Peyer's patch (tissue), 4 donors: ENCODE results near the gene PPARA.

Experiments used
- POLR2A ChIP-seq, 2 donors: fragments of 450-650 bp; IDR thresholded peaks; one replicate each; pipeline ENCODE4 v1.5.1; 2017; ENCODE audit warnings: antibody characterized with exemption in 2 of 2, mild to moderate bottlenecking in 2 of 2, moderate library complexity in 2 of 2
- TF ChIP-seq, protein P1 (sequence below), 6 experiments: fragments of 450-650 bp in 4 of 6; fragments of 200-600 bp in 2 of 6; sonication (generic) in 1 of 6; IDR thresholded peaks; one replicate each; pipeline ENCODE4 v1.5.1; 2017 to 2019; ENCODE audit warnings: antibody characterized with exemption in 6 of 6, mild to moderate bottlenecking in 3 of 6, moderate library complexity in 1 of 6

DNA sequence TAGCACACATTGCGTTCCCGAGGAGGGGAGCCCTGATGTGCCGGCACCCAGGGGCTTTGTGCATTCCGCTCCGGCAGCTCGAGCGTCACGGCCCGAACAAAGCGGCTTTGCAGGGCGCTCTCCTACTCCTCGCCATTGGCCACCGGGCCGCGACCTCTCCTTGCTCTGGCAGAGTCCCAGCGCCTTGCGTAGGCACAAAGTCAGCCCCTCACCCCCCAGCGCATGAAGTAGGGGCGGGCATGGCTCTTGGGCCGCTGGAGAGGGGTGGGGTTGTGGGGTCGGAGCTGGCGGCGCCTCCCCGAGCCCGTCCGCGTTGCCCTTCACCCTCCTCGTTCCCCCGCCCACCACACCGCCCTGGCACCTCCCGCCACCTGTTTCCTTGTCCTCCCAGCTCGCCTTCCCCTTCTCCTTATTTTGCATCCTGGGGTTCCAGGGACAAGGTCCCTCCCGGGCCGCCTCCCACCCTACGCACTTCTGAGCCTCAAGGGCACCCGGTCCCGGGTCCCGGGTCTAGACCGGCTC is 753 bp upstream of the PPARA start:
- TF ChIP-seq, protein P1, sequence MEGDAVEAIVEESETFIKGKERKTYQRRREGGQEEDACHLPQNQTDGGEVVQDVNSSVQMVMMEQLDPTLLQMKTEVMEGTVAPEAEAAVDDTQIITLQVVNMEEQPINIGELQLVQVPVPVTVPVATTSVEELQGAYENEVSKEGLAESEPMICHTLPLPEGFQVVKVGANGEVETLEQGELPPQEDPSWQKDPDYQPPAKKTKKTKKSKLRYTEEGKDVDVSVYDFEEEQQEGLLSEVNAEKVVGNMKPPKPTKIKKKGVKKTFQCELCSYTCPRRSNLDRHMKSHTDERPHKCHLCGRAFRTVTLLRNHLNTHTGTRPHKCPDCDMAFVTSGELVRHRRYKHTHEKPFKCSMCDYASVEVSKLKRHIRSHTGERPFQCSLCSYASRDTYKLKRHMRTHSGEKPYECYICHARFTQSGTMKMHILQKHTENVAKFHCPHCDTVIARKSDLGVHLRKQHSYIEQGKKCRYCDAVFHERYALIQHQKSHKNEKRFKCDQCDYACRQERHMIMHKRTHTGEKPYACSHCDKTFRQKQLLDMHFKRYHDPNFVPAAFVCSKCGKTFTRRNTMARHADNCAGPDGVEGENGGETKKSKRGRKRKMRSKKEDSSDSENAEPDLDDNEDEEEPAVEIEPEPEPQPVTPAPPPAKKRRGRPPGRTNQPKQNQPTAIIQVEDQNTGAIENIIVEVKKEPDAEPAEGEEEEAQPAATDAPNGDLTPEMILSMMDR (IDR thresholded peaks at IDR 0.05), result no peak
- TF ChIP-seq POLR2A (IDR thresholded peaks at IDR 0.05), result peak in 1 of 2 donors; percentile 37
